ES-I3 (cell line): Measurements from ENCODE around the gene FASTK.
A peak's percentile ranks its signal among the peaks of the same experiment; 100 is the strongest.

Experiments
- H3K36me3 ChIP-seq: 2 replicates; pipeline ENCODE4 v1.6.1; 2013; ENCODE audit warnings: mild to moderate bottlenecking, low read length, control low read depth, moderate library complexity; ENCODE audit not compliant: insufficient read depth
- H3K4me1 ChIP-seq: 2 replicates; pipeline ENCODE4 v1.6.1; 2013; ENCODE audit warnings: mild to moderate bottlenecking, control low read depth, low read length; ENCODE audit not compliant: insufficient read depth
- H3K9ac ChIP-seq: 2 replicates; pipeline ENCODE4 v1.6.1; 2013; ENCODE audit warnings: low read depth, mild to moderate bottlenecking, low read length, moderate library complexity
- H3K9me3 ChIP-seq: 2 replicates; pipeline ENCODE4 v1.6.1; 2013; ENCODE audit warnings: mild to moderate bottlenecking, low read length, moderate library complexity; ENCODE audit not compliant: control insufficient read depth, insufficient read depth

Gene FASTK

GRCh38 chr7:151062399-151063211 lies 18.0 kb downstream of the FASTK start:
- Histone ChIP-seq H3K9ac (peak overlapping the region; percentile 36), H3K4me1 (peaks cover 4% of the 10 kb centered on the region), H3K36me3 (peaks cover 7% of the 10 kb centered on the region; the same call in 1 of the 2 replicates), H3K9me3 (no peaks in the 10 kb centered on the region)

- Histone ChIP-seq H3K4me1 (no peaks in the 10 kb centered on the region), H3K36me3 (0 out of 2 replicates have a peak, but pooled peaks cover 2% of the 10 kb centered on the region), H3K9ac (peak overlapping the region; percentile 72; the same call in 1 of the 2 replicates), H3K9me3 (no peaks in the 10 kb centered on the region)
These were observed 18.6 kb downstream of the FASTK start for GRCh38 chr7:151062111-151062398.

- Histone ChIP-seq H3K9ac (peak overlapping the region; percentile 72), H3K4me1 (peaks cover 2% of the 10 kb centered on the region; the same call in 1 of the 2 replicates), H3K36me3 (no peaks in the 10 kb centered on the region), H3K9me3 (no peaks in the 10 kb centered on the region)
These were observed 19.1 kb downstream of the FASTK start for GRCh38 chr7:151061213-151062110.

- H3K9ac ChIP-seq, result peak overlapping the region; percentile 72
- no peaks in the 10 kb centered on the region for H3K9me3 ChIP-seq
- H3K4me1 ChIP-seq, result peaks cover 6% of the 10 kb centered on the region; the same call in 1 of the 2 replicates
- H3K36me3 ChIP-seq, result no peaks in the 10 kb centered on the region
These were observed 20.0 kb downstream of the FASTK start for GRCh38 chr7:151060416-151061212.

- Histone ChIP-seq H3K9me3 (no peaks in the 10 kb centered on the region), H3K9ac (peak overlapping the region; percentile 72), H3K36me3 (no peaks in the 10 kb centered on the region), H3K4me1 (peaks cover 6% of the 10 kb centered on the region; the same call in 1 of the 2 replicates)
These were observed 20.5 kb downstream of the FASTK start for GRCh38 chr7:151060113-151060415.

GRCh38 chr7:151059367-151060112 lies 21.1 kb downstream of the FASTK start, which contains the start of gene SLC4A2:
Gene SLC4A2 (plus strand): TSS chr7:151059589. CDS start chr7:151061988, 2,399 bp downstream.
- H3K36me3 ChIP-seq, result no peaks in the 10 kb centered on the region
- H3K9me3 ChIP-seq, result no peaks in the 10 kb centered on the region
- H3K9ac ChIP-seq, result peak within 1 kb of the TSS; percentile 72
- H3K4me1 ChIP-seq, result peaks cover 6% of the 10 kb centered on the region; the same call in 1 of the 2 replicates

GRCh38 chr7:151058781-151059366 lies 21.7 kb downstream of the FASTK start:
- peak overlapping the region; percentile 72; the same call in 1 of the 2 replicates for H3K9ac ChIP-seq

GRCh38 chr7:151057989-151058780 lies 22.4 kb downstream of the FASTK start:
- peak overlapping the region; percentile 74 for H3K9ac ChIP-seq
- peaks cover 6% of the 10 kb centered on the region; the same call in 1 of the 2 replicates for H3K4me1 ChIP-seq
- H3K9me3 ChIP-seq, result no peaks in the 10 kb centered on the region
- H3K36me3 ChIP-seq, result no peaks in the 10 kb centered on the region

More at GRCh38 chr7:151058781-151059366, 21.7 kb downstream of the FASTK start:
- H3K36me3 ChIP-seq, result no peaks in the 10 kb centered on the region
- H3K9me3 ChIP-seq, result no peaks in the 10 kb centered on the region
- H3K4me1 ChIP-seq, result peaks cover 6% of the 10 kb centered on the region; the same call in 1 of the 2 replicates

GRCh38 chr7:151057506-151057988 lies 23.1 kb downstream of the FASTK start, which contains the start of gene CDK5:
Gene CDK5 (minus strand): TSS chr7:151057897. CDS start chr7:151057848, 49 bp downstream.
- peaks cover 6% of the 10 kb centered on the region; the same call in 1 of the 2 replicates for H3K4me1 ChIP-seq
- H3K9me3 ChIP-seq, result no peaks in the 10 kb centered on the region
- peak within 1 kb of the TSS; percentile 74 for H3K9ac ChIP-seq
- H3K36me3 ChIP-seq, result no peaks in the 10 kb centered on the region

- Histone ChIP-seq H3K4me1 (peaks cover 6% of the 10 kb centered on the region; the same call in 1 of the 2 replicates), H3K9me3 (no peaks in the 10 kb centered on the region), H3K36me3 (no peaks in the 10 kb centered on the region), H3K9ac (peak overlapping the region; percentile 74; the same call in 1 of the 2 replicates)
These were observed 23.7 kb downstream of the FASTK start for GRCh38 chr7:151056666-151057505.

- Histone ChIP-seq H3K9ac (peak overlapping the region; percentile 74; the same call in 1 of the 2 replicates), H3K4me1 (peaks cover 6% of the 10 kb centered on the region; the same call in 1 of the 2 replicates), H3K9me3 (no peaks in the 10 kb centered on the region), H3K36me3 (no peaks in the 10 kb centered on the region)
These were observed 24.3 kb downstream of the FASTK start for GRCh38 chr7:151056283-151056665.
